ENCODE data around the gene ACSF3.

DNA sequence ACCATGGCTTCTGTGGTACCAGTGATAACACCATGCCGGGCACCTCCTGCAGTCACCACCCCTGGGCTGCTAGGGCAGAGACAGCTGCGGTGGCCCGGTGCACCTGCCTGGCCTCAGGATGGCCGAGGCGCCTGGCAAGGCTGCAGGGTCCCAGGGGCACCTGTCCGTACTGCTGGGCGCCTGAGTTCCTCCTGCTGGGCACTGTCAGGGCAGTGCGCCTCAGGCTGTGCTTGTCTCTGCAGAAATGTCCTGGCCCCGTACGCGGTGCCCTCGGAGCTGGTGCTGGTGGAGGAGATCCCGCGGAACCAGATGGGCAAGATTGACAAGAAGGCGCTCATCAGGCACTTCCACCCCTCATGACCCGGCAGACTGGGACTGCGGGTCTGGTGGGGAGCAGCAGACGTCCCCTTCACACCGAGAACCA, 60.2 kb downstream of the ACSF3 start:
- TF ChIP-seq, protein P1, sequence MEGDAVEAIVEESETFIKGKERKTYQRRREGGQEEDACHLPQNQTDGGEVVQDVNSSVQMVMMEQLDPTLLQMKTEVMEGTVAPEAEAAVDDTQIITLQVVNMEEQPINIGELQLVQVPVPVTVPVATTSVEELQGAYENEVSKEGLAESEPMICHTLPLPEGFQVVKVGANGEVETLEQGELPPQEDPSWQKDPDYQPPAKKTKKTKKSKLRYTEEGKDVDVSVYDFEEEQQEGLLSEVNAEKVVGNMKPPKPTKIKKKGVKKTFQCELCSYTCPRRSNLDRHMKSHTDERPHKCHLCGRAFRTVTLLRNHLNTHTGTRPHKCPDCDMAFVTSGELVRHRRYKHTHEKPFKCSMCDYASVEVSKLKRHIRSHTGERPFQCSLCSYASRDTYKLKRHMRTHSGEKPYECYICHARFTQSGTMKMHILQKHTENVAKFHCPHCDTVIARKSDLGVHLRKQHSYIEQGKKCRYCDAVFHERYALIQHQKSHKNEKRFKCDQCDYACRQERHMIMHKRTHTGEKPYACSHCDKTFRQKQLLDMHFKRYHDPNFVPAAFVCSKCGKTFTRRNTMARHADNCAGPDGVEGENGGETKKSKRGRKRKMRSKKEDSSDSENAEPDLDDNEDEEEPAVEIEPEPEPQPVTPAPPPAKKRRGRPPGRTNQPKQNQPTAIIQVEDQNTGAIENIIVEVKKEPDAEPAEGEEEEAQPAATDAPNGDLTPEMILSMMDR (IDR thresholded peaks at IDR 0.05) = no peak
- no peak for TF ChIP-seq POLR2A (IDR thresholded peaks at IDR 0.05)

All from testis (tissue), 2 donors.